Measurements from ENCODE around the gene PGLYRP3. TPM values are rescaled to one million over a fixed set of nuclear protein-coding genes. Genes with fewer than 3 reads are reported as not detected.

PGLYRP3 gene
- total RNA-seq, 1 donor from 2014 or later: not detected

DNA sequence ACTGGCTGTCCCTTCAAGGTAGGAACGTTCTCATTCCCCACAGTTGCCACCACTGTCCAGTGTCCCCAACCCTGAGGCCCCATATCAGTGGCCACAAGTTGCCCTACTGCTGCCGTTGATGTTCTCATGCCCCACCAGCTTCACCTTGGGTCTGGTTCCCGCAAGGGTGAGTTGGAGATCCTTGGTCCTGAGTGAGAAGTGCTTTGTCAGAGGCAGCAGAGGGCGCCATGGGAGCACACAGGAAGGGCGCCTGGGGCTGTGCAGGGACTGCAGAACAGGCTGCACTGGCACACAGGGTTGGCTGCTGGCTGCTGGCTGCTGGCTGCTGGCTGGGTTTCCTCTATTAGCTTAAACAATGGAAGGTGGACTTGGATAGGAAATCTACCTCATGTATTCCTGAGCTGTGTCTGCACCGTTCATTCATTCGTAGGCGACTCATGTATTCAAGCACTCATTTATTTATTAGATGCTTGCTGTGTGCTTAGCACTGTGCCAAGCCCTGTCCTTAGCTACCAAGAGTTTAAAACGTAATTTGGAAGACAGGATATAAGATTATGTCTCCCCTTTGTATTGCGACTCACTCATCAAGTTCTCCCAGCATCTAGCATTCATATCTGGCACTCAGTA lies 42.8 kb upstream of the PGLYRP3 start:
- Histone ChIP-seq H3K9me3 (no peaks in the 10 kb centered on the region), H3K36me3 (no peaks in the 10 kb centered on the region), H3K4me1 (no peaks in the 10 kb centered on the region), H3K27ac (no peak overlapping the region), H3K4me3 (no peak overlapping the region), H3K27me3 (no peaks in the 10 kb centered on the region)
- peak; percentile 16 to 26 (median 18) for TF ChIP-seq CTCF (IDR thresholded peaks at IDR 0.05)
- intact Hi-C loops (cut with DNase I): loop anchor here (5.0 to 10.0 kb wide), 2 partner anchors 259 to 312 kb away; partner anchors contain the start of genes S100A14 and S100A16
- no peak for DNase-seq (ENCODE audit: low spot score in 2 of 2)

DNA sequence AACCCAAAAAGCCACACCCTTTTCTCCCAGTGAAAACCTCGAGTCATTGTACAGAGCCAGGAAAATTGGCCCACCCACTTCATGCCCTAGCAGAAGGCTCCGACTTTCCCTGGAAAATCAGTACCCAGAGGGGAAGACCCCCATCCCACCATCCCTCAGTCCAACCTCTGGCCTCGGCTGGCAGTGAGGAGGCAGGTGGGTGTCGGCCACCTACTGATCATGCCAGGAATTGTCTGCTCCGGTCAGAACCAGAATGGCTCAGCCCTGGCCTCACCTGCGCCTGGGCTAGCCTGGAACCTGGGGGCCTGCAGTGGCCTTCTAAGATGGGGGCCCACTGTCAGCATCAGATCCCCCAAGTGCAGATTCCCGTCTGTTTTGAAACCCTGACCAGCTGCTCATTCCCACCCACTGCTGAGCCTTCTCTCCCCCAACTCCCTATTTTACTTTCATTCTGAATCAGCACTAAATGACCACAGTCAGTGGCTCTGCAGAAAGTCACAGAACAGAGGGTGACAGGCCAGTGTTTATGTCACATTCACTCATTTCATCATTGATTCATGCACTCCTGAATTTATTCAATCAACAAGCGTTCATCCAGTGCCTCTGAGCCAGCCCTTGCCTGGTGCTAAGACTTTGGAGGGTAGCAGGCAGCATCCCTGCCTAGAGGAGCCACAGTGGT lies 41.9 kb upstream of the PGLYRP3 start:
- Histone ChIP-seq H3K36me3 (no peaks in the 10 kb centered on the region), H3K9me3 (no peaks in the 10 kb centered on the region), H3K4me1 (no peaks in the 10 kb centered on the region), H3K27me3 (no peaks in the 10 kb centered on the region), H3K4me3 (no peak overlapping the region), H3K27ac (no peak overlapping the region)
- intact Hi-C loops (cut with DNase I): loop anchor here (5.0 to 10.0 kb wide), 2 partner anchors 260 to 313 kb away; partner anchors contain the start of genes S100A14 and S100A16
- no peak for DNase-seq (ENCODE audit: low spot score in 2 of 2)
- TF ChIP-seq CTCF (IDR thresholded peaks at IDR 0.05): no peak

- intact Hi-C loops (cut with DNase I): loop anchor here (10.0 kb wide), 1 partner anchor 261 kb away; the partner anchor contains the start of genes S100A14 and S100A16
- no peaks in the 10 kb centered on the region for H3K27me3 ChIP-seq
- no peak for DNase-seq (ENCODE audit: low spot score in 2 of 2)
These were observed 40.6 kb upstream of the PGLYRP3 start for GRCh38 chr1:153353226-153353947.

DNA sequence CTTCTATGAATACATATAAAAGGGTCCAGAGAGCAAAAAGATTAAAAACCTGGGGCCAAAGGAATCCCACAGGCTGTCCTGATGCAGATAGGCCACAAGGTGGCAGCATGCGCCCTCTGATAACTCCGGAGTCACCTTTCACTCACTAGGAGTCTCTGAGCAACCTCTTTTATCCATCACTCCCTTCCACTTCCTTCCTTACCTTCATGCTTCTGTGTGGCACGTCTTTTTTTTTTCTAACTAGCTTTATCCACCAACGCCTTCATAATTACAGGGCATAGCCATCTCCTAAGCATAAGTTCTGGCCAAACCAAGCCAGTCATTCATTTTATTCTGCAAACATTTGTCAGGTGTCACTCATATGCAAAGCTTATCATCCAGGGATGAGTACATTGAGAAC lies 39.8 kb upstream of the PGLYRP3 start:
- H3K4me3 ChIP-seq: no peak overlapping the region
- DNase-seq (ENCODE audit: low spot score in 2 of 2): peak in 1 of 2 donors; percentile 80

More at GRCh38 chr1:153353226-153353947, 40.6 kb upstream of the PGLYRP3 start:
- H3K4me3 ChIP-seq: no peak overlapping the region
- H3K36me3 ChIP-seq: no peaks in the 10 kb centered on the region
- no peak overlapping the region for H3K27ac ChIP-seq
- no peaks in the 10 kb centered on the region for H3K9me3 ChIP-seq
- H3K4me1 ChIP-seq: no peaks in the 10 kb centered on the region
- peak in 1 of 3 experiments; percentile 19 for TF ChIP-seq CTCF (IDR thresholded peaks at IDR 0.05)

More for the DNA sequence above, 39.8 kb upstream of the PGLYRP3 start:
- peak; percentile 82 to 92 (median 84) for TF ChIP-seq CTCF (IDR thresholded peaks at IDR 0.05)
- Histone ChIP-seq H3K4me1 (no peaks in the 10 kb centered on the region), H3K27me3 (no peaks in the 10 kb centered on the region), H3K27ac (no peak overlapping the region), H3K36me3 (no peaks in the 10 kb centered on the region), H3K9me3 (no peaks in the 10 kb centered on the region)
- intact Hi-C loops (cut with DNase I): loop anchor here (1.0 to 10.0 kb wide), 3 partner anchors 143 to 262 kb away; partner anchors contain the start of genes S100A14 and S100A16
